ENCODE data around the gene CAMSAP1. TPM values are rescaled to one million over a fixed set of nuclear protein-coding genes. Genes with fewer than 3 reads are reported as not detected.
"Not testable (repeated sequence)": the region's sequence is repeated elsewhere in the genome, so short reads cannot be mapped to it uniquely, and the experiment has no call there.

The CAMSAP1 gene
- polyA plus RNA-seq, 1 donor from 2014 or later: 58.5 TPM

GRCh38 chr9:135920256-135920930 lies 13.0 kb upstream of the CAMSAP1 start:
- no peaks in the 10 kb centered on the region for H3K27me3 ChIP-seq (ENCODE audit: insufficient read depth, low read depth, low read length)
- H3K36me3 ChIP-seq (ENCODE audit: insufficient read depth, low read length): peaks cover 10% of the 10 kb centered on the region
- no peaks in the 10 kb centered on the region for H3K79me2 ChIP-seq (replicated peaks; ENCODE audit: insufficient read depth, low read length)
- H3K9me2 ChIP-seq (ENCODE audit: insufficient read depth, low read length): no peaks in the 10 kb centered on the region
- TF ChIP-seq REST (IDR thresholded peaks at IDR 0.05; ENCODE audit: borderline replicate concordance) (no peak), EZH2 (IDR thresholded peaks at IDR 0.05; ENCODE audit: borderline replicate concordance, insufficient read depth, low read length, poor library complexity, severe bottlenecking) (no peak), POLR2AphosphoS5 (IDR thresholded peaks at IDR 0.05) (no peak)
- H4K20me1 ChIP-seq (ENCODE audit: insufficient read depth): no peaks in the 10 kb centered on the region
- peaks cover 2% of the 10 kb centered on the region for H3K9me3 ChIP-seq (ENCODE audit: low read length)
- no peak overlapping the region for H3K4me2 ChIP-seq (ENCODE audit: low read length)
- no peaks in the 10 kb centered on the region for H3F3A ChIP-seq (ENCODE audit: insufficient read depth, low read length, poor library complexity, severe bottlenecking)
- H3K9ac ChIP-seq (ENCODE audit: low read length): no peak overlapping the region
- H2AFZ ChIP-seq (ENCODE audit: low read depth, low read length): no peak overlapping the region
- no peak overlapping the region for H3K4me3 ChIP-seq (ENCODE audit: low read length)
- no peak overlapping the region for H3K27ac ChIP-seq (ENCODE audit: low read length)

- Histone ChIP-seq H2AFZ (ENCODE audit: low read depth, low read length) (no peak overlapping the region), H3K79me2 (replicated peaks; ENCODE audit: insufficient read depth, low read length) (no peaks in the 10 kb centered on the region), H3K9me3 (ENCODE audit: low read length) (peaks cover 12% of the 10 kb centered on the region), H3K4me3 (ENCODE audit: low read length) (no peak overlapping the region), H3K36me3 (ENCODE audit: insufficient read depth, low read length) (peaks cover 20% of the 10 kb centered on the region), H3F3A (ENCODE audit: insufficient read depth, low read length, poor library complexity, severe bottlenecking) (no peaks in the 10 kb centered on the region), H4K20me1 (ENCODE audit: insufficient read depth) (no peaks in the 10 kb centered on the region), H3K9me2 (ENCODE audit: insufficient read depth, low read length) (no peaks in the 10 kb centered on the region), H3K9ac (ENCODE audit: low read length) (no peak overlapping the region), H3K27ac (ENCODE audit: low read length) (no peak overlapping the region), H3K4me2 (ENCODE audit: low read length) (no peak overlapping the region), H3K27me3 (ENCODE audit: insufficient read depth, low read depth, low read length) (no peaks in the 10 kb centered on the region)
- TF ChIP-seq POLR2AphosphoS5 (IDR thresholded peaks at IDR 0.05) (no peak), TAF1 (IDR thresholded peaks at IDR 0.05; ENCODE audit: low read depth) (no peak), SMC3 (conservative IDR thresholded peaks at IDR 0.05; ENCODE audit: poor library complexity) (no peak), EZH2 (IDR thresholded peaks at IDR 0.05; ENCODE audit: borderline replicate concordance, insufficient read depth, low read length, poor library complexity, severe bottlenecking) (no peak), CTCF (IDR thresholded peaks at IDR 0.05; ENCODE audit: poor library complexity, severe bottlenecking) (no peak), RAD21 (conservative IDR thresholded peaks at IDR 0.05) (no peak), REST (IDR thresholded peaks at IDR 0.05; ENCODE audit: borderline replicate concordance) (no peak)
These were observed 12.1 kb upstream of the CAMSAP1 start for GRCh38 chr9:135919318-135919890.

GRCh38 chr9:135916227-135916626 lies 8.9 kb upstream of the CAMSAP1 start:
- H3K4me3 ChIP-seq (ENCODE audit: low read length); H3F3A ChIP-seq (ENCODE audit: insufficient read depth, low read length, poor library complexity, severe bottlenecking); H3K27ac ChIP-seq (ENCODE audit: low read length); H3K9me2 ChIP-seq (ENCODE audit: insufficient read depth, low read length); H3K79me2 ChIP-seq (replicated peaks; ENCODE audit: insufficient read depth, low read length); H3K27me3 ChIP-seq (ENCODE audit: insufficient read depth, low read depth, low read length); H2AFZ ChIP-seq (ENCODE audit: low read depth, low read length); H4K20me1 ChIP-seq (ENCODE audit: insufficient read depth); H3K4me2 ChIP-seq (ENCODE audit: low read length); H3K9ac ChIP-seq (ENCODE audit: low read length): not testable (repeated sequence)
- peaks cover 15% of the 10 kb centered on the region for H3K9me3 ChIP-seq (ENCODE audit: low read length)
- H3K36me3 ChIP-seq (ENCODE audit: insufficient read depth, low read length): peaks cover 27% of the 10 kb centered on the region

All from neural cell (in vitro differentiated cells).